GM23338 (cell line): Measurements from ENCODE around the gene SHROOM2. TPM values are rescaled to one million over a fixed set of nuclear protein-coding genes. Genes with fewer than 3 reads are reported as not detected.

Experiments used
- ATAC-seq: fragments of 200-7000 bp; cut with Tn5 transposase; 3 replicates; pipeline ENCODE4 v1.9.1; 2020
- DNase-seq: peaks from one replicate; pipeline ENCODE4 v3.0.0-alpha.2; 2015; ENCODE audit warnings: low spot score
- H2AFZ ChIP-seq: fragments of 200-600 bp; sonication (generic); 2 replicates; pipeline ENCODE4 v1.8.0; 2016; ENCODE audit warnings: antibody characterized with exemption, mild to moderate bottlenecking, moderate library complexity
- H3F3A ChIP-seq: fragments of 200-600 bp; sonication (generic); replicated peaks from 2 replicates; pipeline ENCODE4 v1.8.0; 2017; ENCODE audit warnings: antibody characterized with exemption, mixed run types, low read depth
- H3K27ac ChIP-seq: fragments of 200-600 bp; sonication (generic); 2 replicates; pipeline ENCODE4 v1.6.1; 2016; ENCODE audit warnings: low read depth
- H3K27me3 ChIP-seq: fragments of 200-600 bp; sonication (generic); 2 replicates; pipeline ENCODE4 v1.8.0; 2016; ENCODE audit warnings: mild to moderate bottlenecking, mixed run types, moderate library complexity; ENCODE audit not compliant: insufficient read depth
- H3K36me3 ChIP-seq: fragments of 200-600 bp; sonication (generic); 2 replicates; pipeline ENCODE4 v1.8.0; 2016; ENCODE audit warnings: mild to moderate bottlenecking; ENCODE audit not compliant: insufficient read depth
- H3K4me1 ChIP-seq: fragments of 200-600 bp; sonication (generic); 2 replicates; pipeline ENCODE4 v1.8.0; 2016; ENCODE audit warnings: mild to moderate bottlenecking, moderate library complexity; ENCODE audit not compliant: insufficient read depth
- H3K4me2 ChIP-seq: fragments of 200-600 bp; sonication (generic); 2 replicates; pipeline ENCODE4 v1.7.1; 2017; ENCODE audit warnings: mixed run types
- H3K4me3 ChIP-seq: fragments of 200-600 bp; sonication (generic); 2 replicates; pipeline ENCODE4 v1.6.1; 2016; ENCODE audit warnings: mixed run types
- H3K79me2 ChIP-seq: fragments of 200-600 bp; sonication (generic); replicated peaks from 2 replicates; pipeline ENCODE4 v1.8.0; 2017; ENCODE audit warnings: mild to moderate bottlenecking; ENCODE audit not compliant: insufficient read depth
- H3K9me2 ChIP-seq: fragments of 200-600 bp; sonication (generic); 2 replicates; pipeline ENCODE4 v1.8.0; 2017; ENCODE audit not compliant: insufficient read depth
- H4K20me1 ChIP-seq: fragments of 200-600 bp; sonication (generic); replicated peaks from 2 replicates; pipeline ENCODE4 v1.8.0; 2017; ENCODE audit warnings: mild to moderate bottlenecking; ENCODE audit not compliant: insufficient read depth
- H3K27ac Mint-ChIP-seq: 2 replicates; pipeline ENCODE4 v1.8.0; 2020; ENCODE audit warnings: inconsistent platforms, mild to moderate bottlenecking, moderate library complexity, mixed read lengths
- H3K27me3 Mint-ChIP-seq: 3 replicates; pipeline ENCODE4 v1.8.0; 2022; ENCODE audit warnings: low read depth, mild to moderate bottlenecking, moderate library complexity, mixed read lengths, inconsistent platforms; ENCODE audit not compliant: insufficient read depth, poor library complexity
- H3K36me3 Mint-ChIP-seq: 3 replicates; pipeline ENCODE4 v1.8.0; 2021; ENCODE audit warnings: low read depth, mild to moderate bottlenecking, inconsistent platforms, moderate library complexity, mixed read lengths
- H3K4me1 Mint-ChIP-seq: 3 replicates; pipeline ENCODE4 v1.8.0; 2020; ENCODE audit warnings: mild to moderate bottlenecking, inconsistent platforms, mixed read lengths
- H3K4me3 Mint-ChIP-seq: 3 replicates; pipeline ENCODE4 v1.8.0; 2021; ENCODE audit warnings: moderate library complexity, mild to moderate bottlenecking, inconsistent platforms, mixed read lengths
- H3K9me3 Mint-ChIP-seq: 3 replicates; pipeline ENCODE4 v1.8.0; 2020; ENCODE audit warnings: moderate library complexity, mild to moderate bottlenecking, inconsistent platforms, mixed read lengths
- CREB1 ChIP-seq: fragments of 250-450 bp; sonication (Bioruptor Pico); IDR thresholded peaks from 2 replicates; pipeline ENCODE4 v1.5.0; 2020; ENCODE audit warnings: low read depth, mild to moderate bottlenecking, moderate library complexity
- EZH2 ChIP-seq: fragments of 200-600 bp; sonication (generic); IDR thresholded peaks from one replicate; pipeline ENCODE4 v1.8.0; 2017; ENCODE audit warnings: antibody characterized with exemption, mild to moderate bottlenecking, low read depth; ENCODE audit not compliant: unreplicated experiment
- EZH2phosphoT487 ChIP-seq: fragments of 200-600 bp; sonication (generic); IDR thresholded peaks from one replicate; pipeline ENCODE4 v1.8.1; 2018; ENCODE audit warnings: antibody characterized with exemption; ENCODE audit not compliant: unreplicated experiment
- JUNB ChIP-seq: IDR thresholded peaks from one replicate; pipeline ENCODE4 v1.6.1; 2016; ENCODE audit warnings: antibody characterized with exemption; ENCODE audit not compliant: unreplicated experiment
- POLR2AphosphoS5 ChIP-seq: IDR thresholded peaks from 2 replicates; pipeline ENCODE4 v1.6.1; 2016; ENCODE audit warnings: antibody characterized with exemption, low read depth
- STAT1 ChIP-seq: IDR thresholded peaks from one replicate; pipeline ENCODE4 v1.6.1; 2016; ENCODE audit warnings: antibody characterized with exemption; ENCODE audit not compliant: unreplicated experiment
- polyA plus RNA-seq: library from polyadenylated mRNA; unstranded; fragments of >200 nt; fragmentation: Nextera tagmentation; extraction: Ambion mirVana; gene quantifications from 2 replicates; pipeline ENCODE4 v1.2.1, GENCODE V29; 2016
- total RNA-seq: library from RNA; depleted of rRNA; stranded (reverse); fragments of >200 nt; shearing (Covaris generic); gene quantifications from 2 replicates; pipeline ENCODE4 v1.2.3, GENCODE V29; 2014
- TF ChIP-seq, protein P1 (sequence below), 2 experiments: fragments of 200-600 bp in 1 of 2; sonication (generic) in 1 of 2; conservative IDR thresholded peaks; 2 replicates each; pipeline versions ENCODE4 v1.5.1 to v1.6.1; 2016 to 2017; ENCODE audit warnings: antibody characterized with exemption in 2 of 2, low read depth in 2 of 2, mild to moderate bottlenecking in 2 of 2, moderate library complexity in 1 of 2
- TF ChIP-seq, protein P2 (sequence below): IDR thresholded peaks from 2 replicates; pipeline ENCODE4 v1.6.1; 2016; ENCODE audit warnings: antibody characterized with exemption

The SHROOM2 gene
- total and polyA plus RNA-seq, 2 experiments from 2014 or later = 3.5 to 15.8 TPM

DNA sequence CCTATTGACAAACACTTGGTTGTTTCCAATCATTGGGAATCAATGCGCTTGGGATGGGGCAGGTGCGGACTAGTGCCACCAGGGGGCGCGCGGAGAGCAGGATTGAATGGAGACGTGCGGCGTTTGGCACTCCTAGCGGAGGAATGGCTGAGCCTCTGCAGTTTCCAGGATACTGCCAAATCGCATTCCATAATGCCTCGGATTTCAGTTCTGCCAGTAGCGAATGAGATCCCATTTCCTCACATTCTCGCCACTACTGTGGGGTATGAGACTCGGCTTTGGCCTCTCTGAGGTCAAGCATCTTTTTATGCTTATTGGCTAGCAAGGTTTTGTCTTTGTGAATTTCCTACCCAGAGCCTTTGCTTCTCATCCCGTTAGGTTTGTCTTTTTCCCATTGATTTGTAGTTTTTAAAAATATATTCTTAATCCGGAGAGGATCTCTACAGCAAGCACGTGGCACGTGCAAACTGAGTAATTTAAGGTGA is 209.7 kb downstream of the SHROOM2 start:
- ATAC-seq (peak; percentile 90), DNase-seq (peak; percentile 83)
- Histone ChIP-seq H3K27ac (no peak overlapping the region), H3F3A (no peaks in the 10 kb centered on the region), H3K4me1 (no peaks in the 10 kb centered on the region), H3K79me2 (no peaks in the 10 kb centered on the region), H3K4me3 (no peak overlapping the region), H3K9me2 (no peaks in the 10 kb centered on the region), H3K36me3 (no peaks in the 10 kb centered on the region), H2AFZ (no peak overlapping the region), H3K27me3 (no peaks in the 10 kb centered on the region), H3K4me2 (no peak overlapping the region), H4K20me1 (no peaks in the 10 kb centered on the region)
- Mint-ChIP-seq H3K4me1 (no peaks in the 10 kb centered on the region), H3K4me3 (no peak overlapping the region), H3K9me3 (peaks cover 6% of the 10 kb centered on the region; the same call in 2 of the 3 replicates), H3K36me3 (no peaks in the 10 kb centered on the region; the same call in 2 of the 3 replicates), H3K27ac (no peak overlapping the region), H3K27me3 (no peaks in the 10 kb centered on the region)
- TF ChIP-seq, protein P1, sequence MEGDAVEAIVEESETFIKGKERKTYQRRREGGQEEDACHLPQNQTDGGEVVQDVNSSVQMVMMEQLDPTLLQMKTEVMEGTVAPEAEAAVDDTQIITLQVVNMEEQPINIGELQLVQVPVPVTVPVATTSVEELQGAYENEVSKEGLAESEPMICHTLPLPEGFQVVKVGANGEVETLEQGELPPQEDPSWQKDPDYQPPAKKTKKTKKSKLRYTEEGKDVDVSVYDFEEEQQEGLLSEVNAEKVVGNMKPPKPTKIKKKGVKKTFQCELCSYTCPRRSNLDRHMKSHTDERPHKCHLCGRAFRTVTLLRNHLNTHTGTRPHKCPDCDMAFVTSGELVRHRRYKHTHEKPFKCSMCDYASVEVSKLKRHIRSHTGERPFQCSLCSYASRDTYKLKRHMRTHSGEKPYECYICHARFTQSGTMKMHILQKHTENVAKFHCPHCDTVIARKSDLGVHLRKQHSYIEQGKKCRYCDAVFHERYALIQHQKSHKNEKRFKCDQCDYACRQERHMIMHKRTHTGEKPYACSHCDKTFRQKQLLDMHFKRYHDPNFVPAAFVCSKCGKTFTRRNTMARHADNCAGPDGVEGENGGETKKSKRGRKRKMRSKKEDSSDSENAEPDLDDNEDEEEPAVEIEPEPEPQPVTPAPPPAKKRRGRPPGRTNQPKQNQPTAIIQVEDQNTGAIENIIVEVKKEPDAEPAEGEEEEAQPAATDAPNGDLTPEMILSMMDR (conservative IDR thresholded peaks at IDR 0.05; ENCODE audit: low read depth in 2 of 2) = peak; percentile 81 to 93
- no peak for TF ChIP-seq EZH2phosphoT487

DNA sequence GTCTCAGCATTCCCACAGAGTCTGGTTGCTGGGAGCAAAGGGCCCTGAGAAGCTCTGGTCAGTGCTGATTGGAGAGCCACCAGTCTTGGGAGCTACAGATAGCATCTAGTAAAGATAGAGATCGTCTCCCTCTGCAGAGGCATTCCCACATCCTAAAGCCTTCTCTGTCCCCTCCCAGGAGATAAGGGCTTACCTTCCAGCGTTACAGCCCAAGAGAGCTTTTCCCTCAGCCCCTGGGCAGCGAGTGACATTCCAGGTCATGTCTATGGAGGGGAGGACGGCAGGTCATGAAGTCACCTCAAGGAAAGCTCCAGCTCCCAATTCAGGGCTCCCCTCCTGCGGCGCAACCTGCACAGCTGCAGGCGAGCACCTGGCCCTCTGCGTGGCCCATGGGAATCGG is 210.8 kb downstream of the SHROOM2 start:
- Histone ChIP-seq H3K9me2 (no peaks in the 10 kb centered on the region), H3K4me3 (no peak overlapping the region), H3K79me2 (no peaks in the 10 kb centered on the region), H3K4me2 (no peak overlapping the region), H3K27me3 (no peaks in the 10 kb centered on the region), H4K20me1 (no peaks in the 10 kb centered on the region), H3F3A (no peaks in the 10 kb centered on the region), H3K27ac (no peak overlapping the region), H3K4me1 (no peaks in the 10 kb centered on the region), H3K36me3 (no peaks in the 10 kb centered on the region), H2AFZ (no peak overlapping the region)
- no peaks in the 10 kb centered on the region for H3K4me1 Mint-ChIP-seq
- H3K36me3 Mint-ChIP-seq = no peaks in the 10 kb centered on the region; the same call in 2 of the 3 replicates
- no peak overlapping the region for H3K27ac Mint-ChIP-seq
- no peak for ATAC-seq
- DNase-seq = no peak
- TF ChIP-seq JUNB (no peak), EZH2 (no peak)
- H3K27me3 Mint-ChIP-seq = no peaks in the 10 kb centered on the region
- H3K4me3 Mint-ChIP-seq = no peak overlapping the region
- peaks cover 6% of the 10 kb centered on the region; the same call in 2 of the 3 replicates for H3K9me3 Mint-ChIP-seq

DNA sequence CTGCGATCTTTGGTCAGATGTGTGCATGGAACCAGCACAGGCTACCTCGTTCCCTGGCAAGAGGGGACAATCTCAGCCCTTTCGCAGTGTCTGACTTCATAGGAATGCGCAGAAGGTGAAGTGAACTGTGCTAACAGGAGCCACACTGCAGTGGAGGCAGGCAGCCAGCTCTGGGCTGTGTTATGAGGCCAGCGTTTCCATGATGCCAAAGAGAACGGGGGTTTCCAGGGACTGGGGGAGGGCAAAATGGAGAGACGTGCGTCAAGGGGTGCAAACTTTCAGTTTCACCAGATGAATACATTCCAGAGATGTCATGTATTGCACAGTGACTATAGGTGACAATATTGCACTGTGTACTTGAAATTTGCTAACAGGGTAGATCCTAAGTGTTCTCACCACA is 211.3 kb downstream of the SHROOM2 start:
- Histone ChIP-seq H3K27ac (no peak overlapping the region), H3K4me2 (no peak overlapping the region), H3K4me3 (no peak overlapping the region), H4K20me1 (no peaks in the 10 kb centered on the region), H3K36me3 (no peaks in the 10 kb centered on the region), H2AFZ (no peak overlapping the region), H3K4me1 (no peaks in the 10 kb centered on the region), H3K27me3 (no peaks in the 10 kb centered on the region), H3K79me2 (no peaks in the 10 kb centered on the region), H3K9me2 (no peaks in the 10 kb centered on the region), H3F3A (no peaks in the 10 kb centered on the region)
- H3K27me3 Mint-ChIP-seq = no peaks in the 10 kb centered on the region
- H3K27ac Mint-ChIP-seq = no peak overlapping the region
- no peaks in the 10 kb centered on the region for H3K4me1 Mint-ChIP-seq
- no peak overlapping the region for H3K4me3 Mint-ChIP-seq
- H3K36me3 Mint-ChIP-seq = no peaks in the 10 kb centered on the region; the same call in 2 of the 3 replicates
- ATAC-seq (no peak), DNase-seq (no peak)
- peaks cover 6% of the 10 kb centered on the region; the same call in 2 of the 3 replicates for H3K9me3 Mint-ChIP-seq
- TF ChIP-seq POLR2AphosphoS5 (no peak), STAT1 (no peak), CREB1 (CRISPR knock-in tag) (no peak), EZH2 (no peak), EZH2phosphoT487 (no peak)
- TF ChIP-seq, protein P2, sequence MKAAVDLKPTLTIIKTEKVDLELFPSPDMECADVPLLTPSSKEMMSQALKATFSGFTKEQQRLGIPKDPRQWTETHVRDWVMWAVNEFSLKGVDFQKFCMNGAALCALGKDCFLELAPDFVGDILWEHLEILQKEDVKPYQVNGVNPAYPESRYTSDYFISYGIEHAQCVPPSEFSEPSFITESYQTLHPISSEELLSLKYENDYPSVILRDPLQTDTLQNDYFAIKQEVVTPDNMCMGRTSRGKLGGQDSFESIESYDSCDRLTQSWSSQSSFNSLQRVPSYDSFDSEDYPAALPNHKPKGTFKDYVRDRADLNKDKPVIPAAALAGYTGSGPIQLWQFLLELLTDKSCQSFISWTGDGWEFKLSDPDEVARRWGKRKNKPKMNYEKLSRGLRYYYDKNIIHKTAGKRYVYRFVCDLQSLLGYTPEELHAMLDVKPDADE = no peak
